Measurements from ENCODE around the gene RAB9A.
"Not testable (repeated sequence)": the region's sequence is repeated elsewhere in the genome, so short reads cannot be mapped to it uniquely, and the experiment has no call there.

RAB9A gene

DNA sequence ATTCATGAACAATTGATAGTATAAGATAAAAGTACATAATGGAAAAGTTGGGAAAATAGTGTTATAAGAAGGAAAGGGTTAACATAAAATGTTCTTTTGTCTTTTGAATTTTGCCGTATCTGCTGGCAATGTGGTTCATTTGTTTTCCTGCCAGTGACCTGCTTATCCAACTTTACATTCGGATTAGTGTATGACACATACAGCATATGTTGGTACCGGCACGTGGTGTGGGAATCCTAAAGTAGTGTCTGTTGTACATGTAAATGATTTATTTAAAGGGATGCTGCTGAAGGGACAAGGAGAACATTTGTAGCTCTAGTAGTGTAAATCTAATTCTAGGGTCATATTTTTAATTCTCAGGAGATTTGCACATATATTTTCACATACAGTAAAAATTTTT lies 11.5 kb downstream of the RAB9A start:
- DNase-seq (ENCODE audit: low read depth), result no peak

DNA sequence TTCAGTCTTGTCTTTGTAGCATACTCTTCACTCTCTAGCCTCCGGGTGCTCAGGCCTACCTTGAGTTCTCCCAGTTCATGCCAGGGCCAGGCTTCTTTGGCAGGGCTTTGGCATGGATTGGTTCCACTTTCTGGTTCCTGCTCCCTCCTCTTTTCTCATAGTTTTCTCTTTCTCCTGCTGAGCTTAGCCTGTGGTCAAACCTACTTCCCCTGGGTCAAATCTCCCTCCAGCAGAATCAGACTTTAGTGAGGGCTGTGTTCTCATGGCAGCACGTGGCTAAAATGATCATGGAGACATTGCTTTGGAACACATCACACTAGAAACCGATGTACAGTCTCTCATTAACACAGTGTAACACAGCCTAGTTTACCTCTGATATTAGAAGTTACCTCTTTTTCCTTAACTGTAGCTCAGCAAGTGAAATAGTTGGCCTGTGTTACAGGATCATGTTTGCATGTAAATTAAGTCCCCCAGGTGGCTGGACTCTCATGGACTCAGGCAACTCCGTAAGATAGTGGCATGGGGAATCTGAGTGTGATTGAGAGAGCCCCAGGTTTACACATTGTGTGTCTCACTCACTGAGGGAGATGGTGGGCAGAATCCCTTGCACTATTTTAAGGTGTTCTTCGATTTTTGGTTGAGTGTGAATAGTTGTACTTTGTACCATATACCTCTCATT lies 13.3 kb downstream of the RAB9A start:
- no peak for DNase-seq (ENCODE audit: low read depth)

DNA sequence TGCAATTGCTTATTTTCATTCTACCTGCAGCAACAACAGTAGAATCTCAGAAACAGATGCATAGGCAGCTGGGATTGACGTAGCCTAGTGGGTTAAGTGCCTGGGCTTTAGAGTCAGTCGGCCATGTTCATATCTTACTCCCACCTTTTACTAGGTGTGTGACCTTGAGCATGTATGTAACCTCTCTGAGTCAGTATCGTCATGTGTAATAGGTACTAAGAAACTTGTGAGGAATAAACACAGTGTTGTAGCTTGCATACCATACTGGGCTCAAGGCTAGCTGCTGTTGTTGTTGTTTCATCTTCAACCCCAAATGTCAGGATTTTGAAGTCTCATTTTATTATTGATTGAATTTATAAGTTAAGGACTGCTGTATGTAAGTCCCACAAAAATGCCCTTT lies 14.2 kb downstream of the RAB9A start:
- no peak for DNase-seq (ENCODE audit: low read depth)

DNA sequence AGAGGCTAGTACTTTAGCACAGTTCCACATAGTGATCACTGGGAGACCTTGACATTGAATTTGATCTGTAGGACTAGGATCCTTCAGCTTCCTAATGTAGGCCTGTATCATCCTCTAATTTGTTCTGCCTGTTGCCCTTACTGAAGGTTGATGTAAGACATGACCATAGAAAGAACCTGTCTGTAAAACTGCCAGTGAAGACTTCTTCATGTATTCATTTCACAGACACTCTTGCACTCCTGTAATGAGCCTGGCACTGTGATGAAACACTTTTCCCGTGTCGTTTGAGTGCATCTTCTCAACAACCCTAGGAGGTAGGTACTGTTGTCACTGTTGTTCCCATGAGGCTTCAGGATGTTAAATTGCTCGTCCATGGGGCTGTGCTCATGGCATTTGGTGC lies 14.7 kb downstream of the RAB9A start:
- no peak for DNase-seq (ENCODE audit: low read depth)

DNA sequence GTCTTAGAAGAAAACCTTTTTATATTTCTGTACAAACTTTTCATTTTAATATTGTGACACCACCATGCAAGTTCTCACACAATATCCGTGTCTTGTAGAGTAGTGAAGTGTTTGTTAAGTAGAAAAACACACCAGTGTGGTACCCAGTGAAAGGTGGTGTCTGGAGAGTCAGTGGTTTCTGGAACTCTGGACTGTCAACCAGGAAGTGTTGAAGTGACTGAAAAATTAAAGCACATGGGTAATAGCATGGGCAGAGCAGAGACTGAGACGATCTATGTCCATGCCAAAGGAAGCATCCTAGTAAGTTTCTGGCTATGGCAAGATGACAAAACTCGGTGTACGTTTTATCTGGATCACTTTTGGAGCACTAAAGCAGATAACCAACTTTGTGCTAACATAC lies 22.2 kb downstream of the RAB9A start:
- no peak for DNase-seq (ENCODE audit: low read depth)

DNA sequence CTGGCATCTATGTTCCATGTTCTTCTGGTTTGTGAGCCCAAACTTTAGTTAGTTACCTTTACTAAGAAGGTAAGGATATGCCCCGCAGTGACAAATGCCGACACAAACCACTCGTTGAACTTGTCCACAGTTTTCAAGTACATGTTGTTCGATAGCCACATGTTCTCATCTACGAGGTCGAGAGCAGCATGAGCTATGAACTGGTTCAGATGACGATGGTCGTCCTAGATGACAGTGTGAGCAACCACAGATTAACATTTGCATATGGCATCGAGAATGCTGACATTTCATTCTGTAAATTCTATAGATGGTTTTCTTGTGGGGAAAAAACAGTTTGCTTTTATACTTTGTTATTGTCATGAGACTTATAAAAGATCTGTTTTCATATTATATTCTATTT lies 27.5 kb downstream of the RAB9A start:
- no peak for DNase-seq (ENCODE audit: low read depth)

DNA sequence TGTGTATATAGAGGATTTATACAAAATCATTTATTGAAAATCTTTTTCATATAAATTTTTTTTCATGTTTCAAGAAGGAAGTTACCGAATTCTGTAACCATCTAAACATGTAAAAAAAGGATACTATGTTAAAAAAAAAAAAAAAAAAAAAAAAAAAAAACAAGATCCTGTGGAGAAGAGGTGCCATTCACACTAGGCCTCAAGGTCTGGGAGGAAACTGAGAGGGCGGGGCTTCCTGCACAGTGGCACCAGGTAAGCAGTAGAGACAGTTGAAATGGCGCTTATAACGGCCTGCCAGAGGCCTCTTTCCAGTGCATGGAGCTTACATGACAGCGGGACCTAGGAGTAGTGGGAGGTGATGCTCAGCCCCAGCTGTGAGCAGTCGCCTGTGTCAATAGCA lies 28.0 kb downstream of the RAB9A start:
- no peak for DNase-seq (ENCODE audit: low read depth)

GRCh38 chrX:13717700-13718472 lies 29.0 kb downstream of the RAB9A start:
- DNase-seq (ENCODE audit: low read depth), result no peak

DNA sequence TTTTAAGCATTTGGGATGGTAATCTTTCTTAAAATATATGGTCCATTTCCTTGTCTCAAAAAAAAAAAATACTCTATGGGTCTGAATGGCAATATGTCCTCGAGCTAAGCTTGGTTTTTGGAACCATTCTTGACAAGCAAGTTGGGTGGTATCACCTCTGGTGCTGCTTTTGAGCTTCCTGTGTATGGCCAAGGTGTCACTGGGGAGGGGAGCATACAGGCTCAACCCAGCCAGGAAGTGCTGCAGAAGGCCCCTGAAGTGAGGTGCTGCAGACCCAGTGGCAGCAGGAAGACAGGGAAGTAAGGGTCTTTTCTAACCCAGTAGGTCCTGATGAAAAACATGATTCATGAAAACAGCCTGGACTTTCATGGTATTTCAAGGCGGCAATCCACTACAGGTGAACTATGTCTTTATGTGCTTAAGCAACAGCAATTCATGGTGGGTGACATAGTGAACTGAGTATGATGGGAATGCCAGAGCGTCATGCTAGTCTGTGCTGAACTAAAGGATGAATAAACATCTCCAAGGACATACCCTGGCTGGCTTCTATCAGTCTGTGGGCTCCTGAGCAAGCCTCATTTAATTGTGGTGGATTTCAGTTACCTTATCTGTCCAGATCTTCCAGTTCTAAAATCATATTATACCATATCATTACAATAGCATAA lies 30.4 kb downstream of the RAB9A start:
- DNase-seq (ENCODE audit: low read depth), result no peak

- no peak for DNase-seq (ENCODE audit: low read depth)
Observed at GRCh38 chrX:13721371-13721770, 32.4 kb downstream of the RAB9A start.

GRCh38 chrX:13721819-13722519 lies 33.0 kb downstream of the RAB9A start:
- no peak for DNase-seq (ENCODE audit: low read depth)

GRCh38 chrX:13724878-13725277 lies 36.0 kb downstream of the RAB9A start:
- DNase-seq (ENCODE audit: low read depth), result peak; percentile 12

GRCh38 chrX:13726583-13726982 lies 37.7 kb downstream of the RAB9A start:
- DNase-seq (ENCODE audit: low read depth), result not testable (repeated sequence)

DNA sequence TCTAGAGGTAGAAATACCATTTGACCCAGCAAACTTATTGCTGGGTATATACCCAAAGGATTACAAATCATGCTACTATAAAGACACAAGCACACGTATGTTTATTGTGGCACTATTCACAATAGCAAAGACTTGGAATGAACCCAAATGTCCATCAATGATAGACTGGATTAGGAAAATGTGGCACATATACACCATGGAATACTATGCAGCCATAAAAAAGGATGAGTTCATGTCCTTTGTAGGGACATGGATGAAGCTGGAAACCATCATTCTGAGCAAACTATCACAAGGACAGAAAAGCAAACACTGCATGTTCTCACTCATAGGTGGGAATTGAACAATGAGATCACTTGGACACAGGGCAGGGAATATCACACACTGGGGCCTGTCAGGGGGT lies 41.6 kb downstream of the RAB9A start:
- not testable (repeated sequence) for DNase-seq (ENCODE audit: low read depth)

DNA sequence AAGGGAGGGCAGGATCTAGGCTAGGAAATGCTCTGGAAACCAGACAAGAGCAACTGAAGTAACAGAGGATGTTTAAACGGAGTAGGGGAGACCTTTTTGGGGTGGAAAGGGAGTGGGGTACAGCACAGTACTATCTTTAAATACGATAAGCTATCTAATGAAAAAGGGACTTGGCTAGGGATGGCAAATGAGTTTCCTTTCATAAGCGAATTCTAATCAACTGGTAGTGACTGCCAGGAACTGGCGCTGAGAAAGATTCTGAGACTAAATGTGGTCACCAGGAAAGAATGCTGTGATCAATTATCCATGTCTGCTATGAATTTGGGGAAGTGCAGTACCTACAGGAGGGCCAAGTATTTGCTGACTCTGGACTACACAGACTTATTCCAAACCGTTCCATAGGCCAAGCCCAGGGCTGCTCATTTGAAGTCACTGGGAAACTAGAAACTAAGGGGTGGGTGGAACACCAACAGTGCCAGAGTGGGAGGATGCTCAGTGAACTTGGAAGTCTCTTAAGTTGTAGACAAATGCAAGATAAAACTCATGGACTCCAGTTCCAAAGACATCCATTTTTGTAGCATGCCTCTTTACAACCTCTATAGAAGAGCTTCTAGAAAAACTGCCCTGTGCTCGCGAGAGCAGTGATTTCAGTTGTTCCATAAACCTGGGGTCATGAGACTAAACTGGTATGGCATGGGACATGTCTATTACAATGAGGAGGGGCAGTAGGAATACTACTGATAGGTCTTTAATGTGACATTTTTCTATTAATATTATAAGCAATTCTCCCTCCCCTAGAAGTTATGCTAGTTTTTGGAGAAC lies 43.5 kb downstream of the RAB9A start:
- DNase-seq (ENCODE audit: low read depth), result no peak

DNA sequence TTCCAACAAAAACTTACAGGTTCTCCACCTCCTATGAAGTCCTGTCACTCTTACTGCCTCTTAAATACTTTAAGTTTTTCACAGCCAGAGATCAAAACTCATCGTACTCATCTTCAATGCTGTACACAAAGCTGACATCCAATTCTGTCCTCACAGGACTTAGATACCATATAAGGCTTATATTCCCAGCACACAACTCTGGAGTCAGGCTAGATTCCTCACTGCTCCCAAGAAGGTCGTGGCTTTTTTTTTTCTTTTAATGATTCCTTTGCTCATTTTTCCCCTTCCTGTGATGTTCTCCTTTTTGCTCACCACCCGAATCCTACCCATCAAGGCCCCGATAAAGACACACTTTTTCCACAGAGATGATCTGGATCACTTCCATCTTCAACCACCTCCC lies 44.6 kb downstream of the RAB9A start:
- no peak for DNase-seq (ENCODE audit: low read depth)

GRCh38 chrX:13734278-13735172 lies 45.6 kb downstream of the RAB9A start, which contains the start of the genes OFD1 and TRAPPC2:
TSS of gene OFD1 (plus strand) at chrX:13734748. CDS start at chrX:13735072, 324 bp downstream.
TSS of gene TRAPPC2 (minus strand) at chrX:13734620. CDS start at chrX:13719963, 14,657 bp downstream.
- peak; percentile 83 for DNase-seq (ENCODE audit: low read depth)

- DNase-seq (ENCODE audit: low read depth), result no peak
Observed at GRCh38 chrX:13741695-13742094, 52.8 kb downstream of the RAB9A start.

DNA sequence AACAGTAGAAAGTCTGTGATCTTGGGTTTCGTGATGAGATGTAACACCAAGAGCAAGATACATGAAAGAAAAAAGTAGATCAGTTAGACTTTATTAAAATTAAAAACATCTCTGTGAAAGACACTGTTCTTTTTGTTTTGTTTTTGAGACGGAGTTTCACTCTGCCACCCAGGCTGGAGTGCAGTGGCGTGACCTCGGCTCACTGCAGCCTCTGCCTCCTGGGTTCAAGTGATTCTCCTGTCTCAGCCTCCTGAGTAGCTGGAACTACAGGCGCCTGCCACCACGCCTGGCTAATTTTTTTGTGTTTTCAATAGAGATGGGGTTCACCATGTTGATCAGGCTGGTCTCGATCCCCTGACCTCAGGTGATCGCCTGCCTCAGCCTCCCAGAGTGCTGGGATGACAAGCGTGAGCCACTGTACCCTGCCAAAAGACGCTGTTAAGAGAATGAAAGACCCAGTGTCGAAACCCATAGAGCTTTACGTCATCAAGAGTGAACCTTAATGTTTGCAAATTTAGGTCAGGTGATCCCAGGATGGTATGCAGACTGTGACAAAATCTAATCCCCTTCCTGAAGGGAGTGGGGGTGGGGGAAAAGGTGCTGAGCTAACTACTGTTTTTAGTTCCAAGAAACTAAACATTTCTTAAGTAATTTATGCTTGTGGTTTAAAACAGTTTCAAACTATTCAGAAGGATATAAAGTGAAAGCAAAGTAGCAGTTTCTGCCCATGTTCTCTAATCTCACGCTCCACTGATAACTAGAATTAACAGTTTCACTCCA lies 53.7 kb downstream of the RAB9A start:
- DNase-seq (ENCODE audit: low read depth), result peak; percentile 20

GRCh38 chrX:13747836-13748235 lies 58.9 kb downstream of the RAB9A start:
- DNase-seq (ENCODE audit: low read depth), result no peak
